K562 (cell line): Measurements from ENCODE around the gene SEC14L5. TPM values are rescaled to one million over a fixed set of nuclear protein-coding genes. Genes with fewer than 3 reads are reported as not detected.

Experiments
- ETV6 ChIP-seq, 3 experiments: fragments of 150-350 bp in 1 of 3; sonication (generic) in 1 of 3; formaldehyde crosslinking in 1 of 3; IDR thresholded peaks; 2 replicates each; pipeline versions ENCODE4 v1.6.1 to v1.8.0; 2014 to 2022; ENCODE audit warnings: borderline replicate concordance in 2 of 3, low read depth in 2 of 3, antibody characterized with exemption in 1 of 3, low read length in 1 of 3, mild to moderate bottlenecking in 1 of 3, missing genetic modification reagents in 1 of 3
- KAT8 ChIP-seq: fragments of 450-650 bp; IDR thresholded peaks from 2 replicates; pipeline ENCODE4 v1.6.1; 2016; ENCODE audit warnings: low read depth, mild to moderate bottlenecking
- L3MBTL2 ChIP-seq: fragments of 450-650 bp; IDR thresholded peaks from 2 replicates; pipeline ENCODE4 v1.6.1; 2016; ENCODE audit warnings: mild to moderate bottlenecking, moderate library complexity
- WHSC1 ChIP-seq: IDR thresholded peaks from one replicate; pipeline ENCODE4 v1.6.1; 2012; ENCODE audit warnings: low read length, control low read depth, inconsistent platforms
- ZNF212 ChIP-seq: fragments of 450-650 bp; formaldehyde crosslinking; IDR thresholded peaks from 2 replicates; pipeline ENCODE4 v1.4.0; 2020; ENCODE audit warnings: mild to moderate bottlenecking
- ZNF347 ChIP-seq: fragments of 450-650 bp; formaldehyde crosslinking; IDR thresholded peaks from 2 replicates; pipeline ENCODE4 v1.4.0; 2020; ENCODE audit warnings: low read depth, mild to moderate bottlenecking, moderate library complexity
- ZNF695 ChIP-seq: fragments of 450-650 bp; formaldehyde crosslinking; IDR thresholded peaks from 2 replicates; pipeline ENCODE4 v1.4.0; 2020; ENCODE audit warnings: mild to moderate bottlenecking, moderate library complexity
- ZNF79 ChIP-seq: fragments of 250-450 bp; sonication (Bioruptor Pico); IDR thresholded peaks from 2 replicates; pipeline ENCODE4 v1.4.0; 2020; ENCODE audit warnings: low read depth, mild to moderate bottlenecking, moderate library complexity
- polyA plus RNA-seq, 8 experiments: library from polyadenylated mRNA; depleted of rRNA in 4 of 8; stranded (reverse) in 5 of 8; unstranded in 3 of 8; fragments of >200 nt; fragmentation: Nextera tagmentation in 2 of 8; fragmentation: Illumina TruSeq in 1 of 8; extraction: Ambion mirVana in 2 of 8; extraction: Trizol in 1 of 8; gene quantifications; 2 replicates each; pipeline versions ENCODE4 v1.2.1 to v1.2.3, GENCODE V29; 2011 to 2014; ENCODE audit warnings: inconsistent platforms in 1 of 8, missing spikeins in 1 of 8
- total RNA-seq, 7 experiments: library from RNA; depleted of rRNA in 6 of 7; stranded (reverse); fragments of >200 nt in 6 of 7; fragmentation: Illumina TruSeq in 2 of 7; extraction: Trizol in 2 of 7; gene quantifications; 2 replicates each; pipeline versions ENCODE4 v1.2.1 to v1.2.3, GENCODE V29; 2011 to 2021; ENCODE audit warnings: low replicate concordance in 1 of 7
- TF ChIP-seq, protein P1 (sequence below): fragments of 250-450 bp; sonication (Bioruptor Pico); IDR thresholded peaks from 2 replicates; pipeline ENCODE4 v1.4.0; 2020; ENCODE audit warnings: mild to moderate bottlenecking, moderate library complexity
- TF ChIP-seq, protein P2 (sequence below): fragments of 450-650 bp; formaldehyde crosslinking; IDR thresholded peaks from 2 replicates; pipeline ENCODE4 v1.4.0; 2020; ENCODE audit warnings: mild to moderate bottlenecking, mixed read lengths
- TF ChIP-seq, protein P3 (sequence below): sonication (generic); formaldehyde crosslinking; IDR thresholded peaks from 2 replicates; pipeline ENCODE4 v1.5.0; 2020; ENCODE audit warnings: missing genetic modification reagents
- TF ChIP-seq, protein P4 (sequence below): sonication (generic); IDR thresholded peaks from 2 replicates; pipeline ENCODE4 v1.6.1; 2016
- TF ChIP-seq, protein P5 (sequence below): IDR thresholded peaks from 2 replicates; pipeline ENCODE4 v1.6.1; 2011; ENCODE audit warnings: borderline replicate concordance, low read depth, mild to moderate bottlenecking, moderate library complexity, low read length; ENCODE audit not compliant: insufficient read depth, poor library complexity, severe bottlenecking
- TF ChIP-seq, protein P6 (sequence below), 3 experiments: fragments of 200-800 bp in 1 of 3; sonication (Bioruptor generic) in 1 of 3; sonication (generic) in 1 of 3; formaldehyde crosslinking in 1 of 3; IDR thresholded peaks; 2 replicates each; pipeline versions ENCODE4 v1.6.1 to v1.8.0; 2016 to 2022; ENCODE audit warnings: mild to moderate bottlenecking in 2 of 3, missing compliant biosample characterization in 2 of 3, missing genetic modification characterization in 2 of 3, missing genetic modification reagents in 1 of 3

The SEC14L5 gene
- total and polyA plus RNA-seq, 9 of the 15 experiments (the other 6 are each of a cell fraction or from before 2014, with no cell fraction given): 0.11 TPM; not detected in 8

DNA sequence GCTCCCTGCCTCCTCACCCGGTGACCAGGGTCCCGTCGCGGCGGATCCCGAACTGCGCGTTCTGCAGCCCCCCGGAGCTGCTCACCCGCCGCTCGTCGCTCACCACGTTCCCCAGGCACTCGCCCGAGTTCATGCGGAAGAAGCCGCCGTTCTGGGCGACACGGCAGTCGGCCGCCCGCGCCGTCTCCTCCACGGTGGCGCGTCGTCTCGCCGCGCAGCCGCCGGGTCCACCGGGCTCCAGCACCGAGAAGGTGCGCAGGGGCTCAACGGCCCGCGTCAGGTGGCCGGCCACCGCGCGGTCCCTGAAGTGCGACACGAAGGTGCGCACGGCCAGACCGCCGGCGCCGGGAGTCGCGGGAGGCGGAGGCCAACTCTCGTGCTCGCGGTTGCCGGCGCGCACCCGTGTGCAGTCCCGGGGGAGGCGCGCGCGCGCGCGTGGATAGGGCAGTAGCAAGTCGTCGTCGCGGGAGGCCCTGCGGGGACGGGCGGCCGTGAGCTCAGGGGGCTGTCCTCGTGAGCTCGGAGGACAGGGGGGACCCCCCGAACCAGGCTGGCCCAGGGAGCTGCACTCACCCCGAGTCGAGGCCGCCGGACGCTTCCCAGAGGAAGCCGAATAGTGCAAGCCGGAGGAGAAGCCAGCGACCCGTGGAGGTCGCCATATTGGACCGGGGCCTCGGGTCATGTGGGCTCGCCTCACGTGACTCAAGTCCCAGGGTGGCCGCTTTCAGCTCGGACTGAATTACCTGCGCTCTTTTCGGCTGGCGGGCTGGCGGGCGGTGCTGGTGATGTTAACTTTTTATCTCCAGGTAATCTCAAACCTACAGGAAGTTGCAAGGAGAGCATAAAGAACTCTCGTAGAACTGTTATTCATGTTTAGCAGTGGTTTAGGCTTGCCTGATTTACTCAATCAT is 75.4 kb downstream of the SEC14L5 start, which contains the start of gene NAGPA (continued):
- TF ChIP-seq, protein P1, sequence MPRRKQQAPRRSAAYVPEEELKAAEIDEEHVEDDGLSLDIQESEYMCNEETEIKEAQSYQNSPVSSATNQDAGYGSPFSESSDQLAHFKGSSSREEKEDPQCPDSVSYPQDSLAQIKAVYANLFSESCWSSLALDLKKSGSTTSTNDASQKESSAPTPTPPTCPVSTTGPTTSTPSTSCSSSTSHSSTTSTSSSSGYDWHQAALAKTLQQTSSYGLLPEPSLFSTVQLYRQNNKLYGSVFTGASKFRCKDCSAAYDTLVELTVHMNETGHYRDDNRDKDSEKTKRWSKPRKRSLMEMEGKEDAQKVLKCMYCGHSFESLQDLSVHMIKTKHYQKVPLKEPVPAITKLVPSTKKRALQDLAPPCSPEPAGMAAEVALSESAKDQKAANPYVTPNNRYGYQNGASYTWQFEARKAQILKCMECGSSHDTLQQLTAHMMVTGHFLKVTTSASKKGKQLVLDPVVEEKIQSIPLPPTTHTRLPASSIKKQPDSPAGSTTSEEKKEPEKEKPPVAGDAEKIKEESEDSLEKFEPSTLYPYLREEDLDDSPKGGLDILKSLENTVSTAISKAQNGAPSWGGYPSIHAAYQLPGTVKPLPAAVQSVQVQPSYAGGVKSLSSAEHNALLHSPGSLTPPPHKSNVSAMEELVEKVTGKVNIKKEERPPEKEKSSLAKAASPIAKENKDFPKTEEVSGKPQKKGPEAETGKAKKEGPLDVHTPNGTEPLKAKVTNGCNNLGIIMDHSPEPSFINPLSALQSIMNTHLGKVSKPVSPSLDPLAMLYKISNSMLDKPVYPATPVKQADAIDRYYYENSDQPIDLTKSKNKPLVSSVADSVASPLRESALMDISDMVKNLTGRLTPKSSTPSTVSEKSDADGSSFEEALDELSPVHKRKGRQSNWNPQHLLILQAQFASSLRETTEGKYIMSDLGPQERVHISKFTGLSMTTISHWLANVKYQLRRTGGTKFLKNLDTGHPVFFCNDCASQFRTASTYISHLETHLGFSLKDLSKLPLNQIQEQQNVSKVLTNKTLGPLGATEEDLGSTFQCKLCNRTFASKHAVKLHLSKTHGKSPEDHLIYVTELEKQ (CRISPR knock-in tag): no peak
- TF ChIP-seq, protein P2, sequence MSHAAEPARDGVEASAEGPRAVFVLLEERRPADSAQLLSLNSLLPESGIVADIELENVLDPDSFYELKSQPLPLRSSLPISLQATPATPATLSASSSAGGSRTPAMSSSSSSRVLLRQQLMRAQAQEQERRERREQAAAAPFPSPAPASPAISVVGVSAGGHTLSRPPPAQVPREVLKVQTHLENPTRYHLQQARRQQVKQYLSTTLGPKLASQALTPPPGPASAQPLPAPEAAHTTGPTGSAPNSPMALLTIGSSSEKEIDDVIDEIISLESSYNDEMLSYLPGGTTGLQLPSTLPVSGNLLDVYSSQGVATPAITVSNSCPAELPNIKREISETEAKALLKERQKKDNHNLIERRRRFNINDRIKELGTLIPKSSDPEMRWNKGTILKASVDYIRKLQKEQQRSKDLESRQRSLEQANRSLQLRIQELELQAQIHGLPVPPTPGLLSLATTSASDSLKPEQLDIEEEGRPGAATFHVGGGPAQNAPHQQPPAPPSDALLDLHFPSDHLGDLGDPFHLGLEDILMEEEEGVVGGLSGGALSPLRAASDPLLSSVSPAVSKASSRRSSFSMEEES (CRISPR knock-in tag): peak; percentile 97
- TF ChIP-seq KAT8 (peak; percentile 71; the same call in 1 of the 2 replicates), ZNF695 (CRISPR knock-in tag) (no peak), WHSC1 (no peak), ZNF212 (CRISPR knock-in tag) (no peak), ZNF79 (no peak), ETV6 (IDR thresholded peaks at IDR 0.05; ENCODE audit: borderline replicate concordance in 1 of 2, low read depth in 2 of 2, low read length in 1 of 2) (peak in 1 of 2 experiments; percentile 37; a peak in 1 of 4 replicates), ETV6 (CRISPR knock-in tag; IDR thresholded peaks at IDR 0.05; ENCODE audit: borderline replicate concordance) (no peak), L3MBTL2 (peak; percentile 60; the same call in 1 of the 2 replicates), ZNF347 (CRISPR knock-in tag) (no peak)
- TF ChIP-seq, protein P3, sequence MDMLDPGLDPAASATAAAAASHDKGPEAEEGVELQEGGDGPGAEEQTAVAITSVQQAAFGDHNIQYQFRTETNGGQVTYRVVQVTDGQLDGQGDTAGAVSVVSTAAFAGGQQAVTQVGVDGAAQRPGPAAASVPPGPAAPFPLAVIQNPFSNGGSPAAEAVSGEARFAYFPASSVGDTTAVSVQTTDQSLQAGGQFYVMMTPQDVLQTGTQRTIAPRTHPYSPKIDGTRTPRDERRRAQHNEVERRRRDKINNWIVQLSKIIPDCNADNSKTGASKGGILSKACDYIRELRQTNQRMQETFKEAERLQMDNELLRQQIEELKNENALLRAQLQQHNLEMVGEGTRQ (CRISPR knock-in tag): peak; percentile 100
- TF ChIP-seq, protein P4, sequence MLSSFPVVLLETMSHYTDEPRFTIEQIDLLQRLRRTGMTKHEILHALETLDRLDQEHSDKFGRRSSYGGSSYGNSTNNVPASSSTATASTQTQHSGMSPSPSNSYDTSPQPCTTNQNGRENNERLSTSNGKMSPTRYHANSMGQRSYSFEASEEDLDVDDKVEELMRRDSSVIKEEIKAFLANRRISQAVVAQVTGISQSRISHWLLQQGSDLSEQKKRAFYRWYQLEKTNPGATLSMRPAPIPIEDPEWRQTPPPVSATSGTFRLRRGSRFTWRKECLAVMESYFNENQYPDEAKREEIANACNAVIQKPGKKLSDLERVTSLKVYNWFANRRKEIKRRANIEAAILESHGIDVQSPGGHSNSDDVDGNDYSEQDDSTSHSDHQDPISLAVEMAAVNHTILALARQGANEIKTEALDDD: no peak
- TF ChIP-seq, protein P5, sequence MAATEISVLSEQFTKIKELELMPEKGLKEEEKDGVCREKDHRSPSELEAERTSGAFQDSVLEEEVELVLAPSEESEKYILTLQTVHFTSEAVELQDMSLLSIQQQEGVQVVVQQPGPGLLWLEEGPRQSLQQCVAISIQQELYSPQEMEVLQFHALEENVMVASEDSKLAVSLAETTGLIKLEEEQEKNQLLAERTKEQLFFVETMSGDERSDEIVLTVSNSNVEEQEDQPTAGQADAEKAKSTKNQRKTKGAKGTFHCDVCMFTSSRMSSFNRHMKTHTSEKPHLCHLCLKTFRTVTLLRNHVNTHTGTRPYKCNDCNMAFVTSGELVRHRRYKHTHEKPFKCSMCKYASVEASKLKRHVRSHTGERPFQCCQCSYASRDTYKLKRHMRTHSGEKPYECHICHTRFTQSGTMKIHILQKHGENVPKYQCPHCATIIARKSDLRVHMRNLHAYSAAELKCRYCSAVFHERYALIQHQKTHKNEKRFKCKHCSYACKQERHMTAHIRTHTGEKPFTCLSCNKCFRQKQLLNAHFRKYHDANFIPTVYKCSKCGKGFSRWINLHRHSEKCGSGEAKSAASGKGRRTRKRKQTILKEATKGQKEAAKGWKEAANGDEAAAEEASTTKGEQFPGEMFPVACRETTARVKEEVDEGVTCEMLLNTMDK: peak; percentile 62
- TF ChIP-seq, protein P6, sequence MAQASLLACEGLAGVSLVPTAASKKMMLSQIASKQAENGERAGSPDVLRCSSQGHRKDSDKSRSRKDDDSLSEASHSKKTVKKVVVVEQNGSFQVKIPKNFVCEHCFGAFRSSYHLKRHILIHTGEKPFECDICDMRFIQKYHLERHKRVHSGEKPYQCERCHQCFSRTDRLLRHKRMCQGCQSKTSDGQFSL (CRISPR knock-in tag; IDR thresholded peaks at IDR 0.05): 0 out of 2 replicates have a peak, but pooled peaks have one; percentile 32
- TF ChIP-seq, protein P6 (tag; IDR thresholded peaks at IDR 0.05): no peak
